Prostate gland (tissue), 2 donors: ENCODE results near the gene ZNF329.

Experiments
- CTCF ChIP-seq, 4 experiments: fragments of 200-600 bp in 2 of 4; fragments of 450-650 bp in 2 of 4; sonication (generic) in 2 of 4; IDR thresholded peaks; 1 replicate in 3 of 4; 2 replicates in 1 of 4; pipeline ENCODE4 v1.5.1; 2016 to 2019; ENCODE audit warnings: antibody characterized with exemption in 4 of 4, mild to moderate bottlenecking in 2 of 4, moderate library complexity in 2 of 4
- POLR2A ChIP-seq: fragments of 450-650 bp; IDR thresholded peaks from one replicate; pipeline ENCODE4 v1.6.1; 2016; ENCODE audit warnings: antibody characterized with exemption, mild to moderate bottlenecking
- POLR2AphosphoS5 ChIP-seq: sonication (generic); formaldehyde crosslinking; IDR thresholded peaks from one replicate; pipeline ENCODE4 v1.6.1; 2017; ENCODE audit warnings: antibody characterized with exemption

DNA sequence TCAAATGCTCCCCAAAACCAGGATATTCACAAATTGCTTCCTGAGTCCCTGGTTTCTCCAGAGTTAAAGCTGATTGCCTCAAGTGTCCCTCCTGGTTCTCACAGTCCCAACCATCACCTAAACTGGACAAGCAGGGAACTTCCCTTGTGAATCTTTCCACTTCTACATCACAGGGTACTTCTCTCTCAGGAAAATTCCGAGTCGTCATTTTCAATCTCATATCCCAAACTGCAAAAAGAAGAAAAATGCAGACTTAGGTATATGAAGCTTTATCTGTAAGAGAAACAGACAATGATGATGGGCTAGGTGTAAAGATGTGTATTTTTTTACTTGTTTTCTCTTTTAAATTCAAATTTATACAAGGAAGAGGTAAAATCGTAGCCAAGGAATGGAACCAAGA is 21.3 kb downstream of the ZNF329 start:
- TF ChIP-seq POLR2A (no peak), CTCF (IDR thresholded peaks at IDR 0.05) (no peak), POLR2AphosphoS5 (no peak)
